Activated CD4-positive, alpha-beta T cell treated with anti-CD3 and anti-CD28 coated beads for 48 hours (primary cell): Measurements from ENCODE around the gene SLC16A12.
"Not testable (repeated sequence)": the region's sequence is repeated elsewhere in the genome, so short reads cannot be mapped to it uniquely, and the experiment has no call there.

Experiments used
- DNase-seq: peaks from one replicate; pipeline ENCODE4 v3.0.0-alpha.2; 2020

The SLC16A12 gene

GRCh38 chr10:89547853-89548513 is 12.6 kb upstream of the SLC16A12 start:
- DNase-seq: no peak

- not testable (repeated sequence) for DNase-seq
Observed at GRCh38 chr10:89546651-89547050, 11.3 kb upstream of the SLC16A12 start.

- no peak for DNase-seq
Observed at GRCh38 chr10:89543841-89544240, 8.4 kb upstream of the SLC16A12 start.

- DNase-seq: no peak
Observed at GRCh38 chr10:89540420-89540949, 5.1 kb upstream of the SLC16A12 start.

GRCh38 chr10:89537364-89537763 is 2.0 kb upstream of the SLC16A12 start:
- no peak for DNase-seq

GRCh38 chr10:89536013-89536354 is 590 bp upstream of the SLC16A12 start:
- DNase-seq: no peak

- DNase-seq: no peak
Observed at GRCh38 chr10:89534826-89535166, 598 bp downstream of the SLC16A12 start.

- DNase-seq: no peak
Observed at GRCh38 chr10:89532476-89532875, 2.9 kb downstream of the SLC16A12 start.

- no peak for DNase-seq
Observed at GRCh38 chr10:89531359-89531758, 4.0 kb downstream of the SLC16A12 start.

GRCh38 chr10:89529711-89530110 is 5.7 kb downstream of the SLC16A12 start:
- not testable (repeated sequence) for DNase-seq

- no peak for DNase-seq
Observed at GRCh38 chr10:89526358-89526757, 9.0 kb downstream of the SLC16A12 start.

- no peak for DNase-seq
Observed at GRCh38 chr10:89525556-89525955, 9.8 kb downstream of the SLC16A12 start.

GRCh38 chr10:89524279-89524678 is 11.1 kb downstream of the SLC16A12 start:
- no peak for DNase-seq

- no peak for DNase-seq
Observed at GRCh38 chr10:89523274-89523673, 12.1 kb downstream of the SLC16A12 start.

GRCh38 chr10:89522463-89522862 is 12.9 kb downstream of the SLC16A12 start:
- no peak for DNase-seq

GRCh38 chr10:89521368-89521767 is 14.0 kb downstream of the SLC16A12 start:
- no peak for DNase-seq

GRCh38 chr10:89520706-89521105 is 14.7 kb downstream of the SLC16A12 start:
- DNase-seq: no peak

- DNase-seq: no peak
Observed at GRCh38 chr10:89518876-89519842, 16.2 kb downstream of the SLC16A12 start.

GRCh38 chr10:89518108-89518507 is 17.3 kb downstream of the SLC16A12 start:
- no peak for DNase-seq

GRCh38 chr10:89516149-89516832 is 19.1 kb downstream of the SLC16A12 start:
- no peak for DNase-seq

- DNase-seq: no peak
Observed at GRCh38 chr10:89515031-89515841, 20.2 kb downstream of the SLC16A12 start.

GRCh38 chr10:89513206-89513605 is 22.2 kb downstream of the SLC16A12 start:
- DNase-seq: no peak
